Measurements from ENCODE around the gene CDK3. TPM values are rescaled to one million over a fixed set of nuclear protein-coding genes. Genes with fewer than 3 reads are reported as not detected.
"Not testable (repeated sequence)": the region's sequence is repeated elsewhere in the genome, so short reads cannot be mapped to it uniquely, and the experiment has no call there.

CDK3 gene
- total RNA-seq, 1 experiment from 2014 or later: 7.1 TPM

GRCh38 chr17:75965468-75965867, 35.2 kb upstream of the CDK3 start:
- Histone ChIP-seq H3K27ac (ENCODE audit: low read depth, low read length) (no peak overlapping the region), H3K9me3 (ENCODE audit: control insufficient read depth in 1 of 2, insufficient read depth in 1 of 2, low read depth in 1 of 2, low read length in 2 of 2) (no peaks in the 10 kb centered on the region), H3K9ac (ENCODE audit: low read length) (no peak overlapping the region), H3K36me3 (ENCODE audit: control insufficient read depth in 1 of 2, insufficient read depth in 2 of 2, low read length in 2 of 2) (no peaks in the 10 kb centered on the region; a peak in 1 of 4 replicates), H3K79me2 (ENCODE audit: insufficient read depth, low read length) (no peaks in the 10 kb centered on the region), H4K20me1 (ENCODE audit: insufficient read depth) (no peaks in the 10 kb centered on the region), H3K27me3 (ENCODE audit: insufficient read depth, low read length) (no peaks in the 10 kb centered on the region), H3K4me2 (ENCODE audit: low read length) (no peak overlapping the region), H3K4me1 (ENCODE audit: control insufficient read depth in 1 of 2, insufficient read depth in 2 of 2, low read length in 2 of 2) (no peaks in the 10 kb centered on the region), H3K9me2 (ENCODE audit: insufficient read depth) (no peaks in the 10 kb centered on the region), H3K4me3 (replicated peaks in 1 of 2; ENCODE audit: low read depth in 1 of 2, low read length in 2 of 2) (no peak overlapping the region), H2AFZ (ENCODE audit: low read depth, low read length, poor library complexity, severe bottlenecking) (no peak overlapping the region)
- CTCF ChIA-PET: interaction anchor here (1.1 kb wide), 1 partner anchor 35 kb away, joined by 3 read pairs; the partner anchor contains the start of gene CDK3
- POLR2A ChIA-PET: interaction anchor here (1.8 kb wide), 1 partner anchor 13 kb away, joined by 5 read pairs; the partner anchor contains the start of genes ACOX1 and TEN1
- RAD21 ChIA-PET (ENCODE audit: low non-redundant PET in 1 of 2, low total read pairs in 2 of 2, uncharacterized antibody in 2 of 2, unreplicated experiment in 2 of 2): no interaction called here
- BruUV-seq (replicated peaks): no TSS peak
- intact Hi-C loops (cut with micrococcal nuclease): no loop called here
- ATAC-seq (no peak), DNase-seq (ENCODE audit: low read depth, low spot score) (no peak)
- TF ChIP-seq REST (IDR thresholded peaks at IDR 0.05; ENCODE audit: low read depth): no peak
- TF ChIP-seq ELF1 (IDR thresholded peaks at IDR 0.05; ENCODE audit: borderline replicate concordance, low read depth): no peak
- no peak for TF ChIP-seq SP1 (IDR thresholded peaks at IDR 0.05; ENCODE audit: low read depth)
- no peak for TF ChIP-seq FOSL1 (IDR thresholded peaks at IDR 0.05; ENCODE audit: low read depth)

- ATAC-seq; H3K4me1 ChIP-seq (ENCODE audit: control insufficient read depth in 1 of 2, insufficient read depth in 2 of 2, low read length in 2 of 2); H3K27ac ChIP-seq (ENCODE audit: low read depth, low read length); intact Hi-C loops (cut with micrococcal nuclease); CTCF ChIA-PET; H3K36me3 ChIP-seq (ENCODE audit: control insufficient read depth in 1 of 2, insufficient read depth in 2 of 2, low read length in 2 of 2); BruUV-seq (replicated peaks); RAD21 ChIA-PET (ENCODE audit: low non-redundant PET in 1 of 2, low total read pairs in 2 of 2, uncharacterized antibody in 2 of 2, unreplicated experiment in 2 of 2); H3K9me2 ChIP-seq (ENCODE audit: insufficient read depth); H3K27me3 ChIP-seq (ENCODE audit: insufficient read depth, low read length); H3K9me3 ChIP-seq (ENCODE audit: control insufficient read depth in 1 of 2, insufficient read depth in 1 of 2, low read depth in 1 of 2, low read length in 2 of 2); H2AFZ ChIP-seq (ENCODE audit: low read depth, low read length, poor library complexity, severe bottlenecking); H4K20me1 ChIP-seq (ENCODE audit: insufficient read depth); DNase-seq (ENCODE audit: low read depth, low spot score); H3K4me3 ChIP-seq (replicated peaks in 1 of 2; ENCODE audit: low read depth in 1 of 2, low read length in 2 of 2); H3K4me2 ChIP-seq (ENCODE audit: low read length); H3K79me2 ChIP-seq (ENCODE audit: insufficient read depth, low read length); H3K9ac ChIP-seq (ENCODE audit: low read length): not testable (repeated sequence)
- POLR2A ChIA-PET: interaction anchor here (1.3 kb wide), 1 partner anchor 10 kb away, joined by 3 read pairs; the partner anchor contains the start of genes ACOX1 and TEN1
Observed at GRCh38 chr17:75969044-75969443, 31.6 kb upstream of the CDK3 start.
